Measurements from ENCODE around the gene EPOP. TPM values are rescaled to one million over a fixed set of nuclear protein-coding genes. Genes with fewer than 3 reads are reported as not detected.

EPOP gene
- total and polyA plus RNA-seq, 2 of the 13 experiments (the other 11 are each of a cell fraction or from before 2014, with no cell fraction given): 14.7 to 37.8 TPM

DNA sequence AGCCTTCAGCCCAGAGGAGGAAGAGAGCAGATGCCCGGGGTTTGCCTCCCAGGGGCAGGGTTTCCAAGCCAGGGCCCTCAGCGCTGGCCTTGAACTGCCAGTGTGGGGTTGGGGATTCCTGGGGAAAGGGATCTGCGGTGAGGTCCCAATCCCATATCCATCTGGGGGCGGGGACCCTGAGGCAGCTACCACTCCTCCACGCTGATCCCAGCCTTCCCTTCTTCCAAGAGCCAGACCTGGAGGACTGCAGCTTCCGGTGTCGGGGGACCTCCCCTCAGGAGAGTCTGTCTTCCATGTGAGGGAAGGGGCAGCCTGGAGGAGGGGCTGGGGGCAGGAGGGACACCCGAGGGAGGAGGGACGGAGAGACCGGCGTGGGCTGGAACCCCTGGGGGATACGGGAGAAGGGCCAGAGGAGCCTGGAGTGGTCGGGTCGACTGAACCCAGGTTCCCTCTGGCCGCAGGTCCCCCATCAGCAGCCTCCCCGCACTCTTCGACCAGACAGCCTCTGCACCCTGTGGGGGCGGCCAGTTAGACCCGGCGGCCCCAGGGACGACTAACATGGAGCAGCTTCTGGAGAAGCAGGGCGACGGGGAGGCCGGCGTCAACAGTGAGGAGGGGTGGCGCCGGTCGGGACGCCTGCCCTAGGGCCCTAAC, 44.7 kb upstream of the EPOP start:
- BruUV-seq (replicated peaks): no TSS peak
- ATAC-seq: no peak; the same call in 2 of the 3 replicates
- intact Hi-C loops (cut with micrococcal nuclease; ENCODE audit: unreplicated experiment): no loop called here
- Histone ChIP-seq H3K9ac (ENCODE audit: insufficient read depth, low read depth, low read length) (peak overlapping the region; percentile 32; the same call in 1 of the 2 replicates), H3K27ac (ENCODE audit: extremely low read length, insufficient read depth, low read length) (peak overlapping the region; percentile 5), H3K79me2 (ENCODE audit: insufficient read depth, low read length) (no peaks in the 10 kb centered on the region), H3K27me3 (ENCODE audit: control insufficient read depth in 1 of 2, insufficient read depth in 2 of 2, low read length in 2 of 2) (no peaks in the 10 kb centered on the region), H3K36me3 (replicated peaks in 1 of 2; ENCODE audit: control insufficient read depth in 1 of 2, insufficient read depth in 2 of 2, low read length in 2 of 2) (peaks cover 42 to 72% of the 10 kb centered on the region in 2 experiments), H3K9me3 (ENCODE audit: low read length) (no peaks in the 10 kb centered on the region), H3K4me3 (replicated peaks in 1 of 3; ENCODE audit: insufficient read depth in 1 of 3, low read depth in 2 of 3, low read length in 3 of 3) (no peak overlapping the region), H3K4me1 (ENCODE audit: insufficient read depth, low read length) (peaks cover 30% of the 10 kb centered on the region), H4K20me1 (ENCODE audit: insufficient read depth, low read length) (no peaks in the 10 kb centered on the region), H2AFZ (ENCODE audit: low read length) (no peak overlapping the region), H3K4me2 (ENCODE audit: low read depth, low read length) (no peak overlapping the region)
- TF ChIP-seq RBM22 (optimal IDR thresholded peaks at IDR 0.05; ENCODE audit: low read length) (peak; percentile 85), MED1 (CRISPR knock-in tag; IDR thresholded peaks at IDR 0.05) (no peak), HNRNPK (IDR thresholded peaks at IDR 0.05; ENCODE audit: low read depth, low read length, poor library complexity, severe bottlenecking) (peak; percentile 7), POLR2G (IDR thresholded peaks at IDR 0.05; ENCODE audit: low read depth, low read length) (peak; percentile 9; the same call in 1 of the 2 replicates), POLR2A (IDR thresholded peaks at IDR 0.05; ENCODE audit: insufficient read depth in 1 of 2, low read depth in 2 of 2, low read length in 2 of 2) (peak in 1 of 2 experiments; percentile 2; a peak in 1 of 4 replicates), ZBTB8A (CRISPR knock-in tag; IDR thresholded peaks at IDR 0.05; ENCODE audit: borderline replicate concordance, low read depth) (no peak), AGO2 (optimal IDR thresholded peaks at IDR 0.05; ENCODE audit: low read depth, low read length) (peak; percentile 97), RBFOX2 (IDR thresholded peaks at IDR 0.05; ENCODE audit: low read depth, low read length) (peak; percentile 70), HNRNPLL (IDR thresholded peaks at IDR 0.05; ENCODE audit: low read depth, low read length, poor library complexity, severe bottlenecking) (peak; percentile 24)
- in situ Hi-C loops (cut with HindIII; ENCODE audit: extremely low pct_ligation_motif_present, low pct_unique_long_range_greater_than_20kb): no loop called here
- DNase-seq (ENCODE audit: low spot score): no peak
- 96% methylated on average over 29 of the region's 29 CpGs for WGBS (ENCODE audit: low lambda C conversion rate)
- CTCF ChIA-PET (ENCODE audit: low intra/inter-chr PET ratio, low total read pairs): no interaction called here
- POLR2A ChIA-PET: interaction anchor here (0.6 to 7.0 kb wide), 9 partner anchors 9 to 174 kb away, joined by 3 to 92 read pairs (median 6); partner anchors contain the start of gene MLLT6
- no peak for FAIRE-seq
